Esophagus mucosa (tissue), 1 donor: ENCODE results near the gene AP3B1. TPM values are rescaled to one million over a fixed set of nuclear protein-coding genes. Genes with fewer than 3 reads are reported as not detected.
A peak's percentile ranks its signal among the peaks of the same experiment; 100 is the strongest.

ENCODE experiments used
- ATAC-seq: fragments of 200-7000 bp; cut with Tn5 transposase; one replicate; pipeline ENCODE4 v1.9.1; 2020
- total RNA-seq: library from RNA; stranded (reverse); gene quantifications from one replicate; pipeline ENCODE4 v1.2.4, GENCODE V29; 2023
- donor health status: DM: yes; HTN: yes; CAD: no.

AP3B1 gene
- total RNA-seq, 1 donor from 2014 or later, result 31.5 TPM

DNA sequence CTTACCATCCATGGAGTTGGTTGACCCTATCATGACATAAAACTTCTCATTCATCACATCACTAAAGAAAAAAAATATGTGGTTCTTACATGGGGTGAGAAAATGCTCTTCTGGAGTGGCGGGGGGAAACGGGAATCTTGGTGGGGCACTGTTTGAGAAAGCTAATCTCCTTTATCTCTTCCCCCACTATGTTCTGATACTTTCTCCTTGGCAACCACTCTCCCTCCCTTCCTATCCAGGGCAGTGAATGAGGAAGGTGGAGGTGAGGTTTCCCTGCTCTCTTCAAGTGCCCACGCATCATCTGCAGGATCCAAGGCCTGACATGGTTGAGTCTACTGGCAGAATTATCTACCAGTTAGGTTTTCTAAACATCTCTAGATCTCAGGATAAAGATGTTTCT is 297.6 kb downstream of the AP3B1 start:
- no peak for ATAC-seq

DNA sequence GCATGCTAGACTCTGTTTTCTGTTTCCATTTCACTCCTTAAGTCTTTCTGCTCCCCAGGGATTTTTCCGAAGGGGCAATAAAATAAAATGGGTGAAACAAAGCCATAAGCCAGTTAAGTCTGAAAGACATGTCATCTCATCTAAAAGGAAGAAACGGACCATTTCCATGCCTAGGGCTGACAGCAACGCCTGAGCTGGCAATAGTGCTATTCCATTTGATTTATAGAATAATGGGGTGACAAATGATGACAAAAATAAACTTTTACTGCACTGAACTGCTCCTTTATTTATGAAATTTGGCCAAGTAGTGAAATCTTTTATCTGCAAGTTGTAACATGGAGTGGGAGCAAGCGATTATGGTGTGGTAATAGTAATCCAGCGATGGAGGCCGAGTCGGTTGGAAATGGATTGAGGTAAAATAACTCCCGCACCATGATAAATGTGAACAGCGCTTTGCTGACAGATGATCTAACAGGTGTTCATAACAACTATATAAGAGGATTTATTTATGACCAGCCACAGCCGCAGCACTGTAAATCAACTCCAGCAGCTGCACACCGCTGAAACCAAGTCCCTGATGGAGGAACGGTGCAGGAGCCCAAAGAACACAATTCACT is 298.6 kb downstream of the AP3B1 start:
- no peak for ATAC-seq

DNA sequence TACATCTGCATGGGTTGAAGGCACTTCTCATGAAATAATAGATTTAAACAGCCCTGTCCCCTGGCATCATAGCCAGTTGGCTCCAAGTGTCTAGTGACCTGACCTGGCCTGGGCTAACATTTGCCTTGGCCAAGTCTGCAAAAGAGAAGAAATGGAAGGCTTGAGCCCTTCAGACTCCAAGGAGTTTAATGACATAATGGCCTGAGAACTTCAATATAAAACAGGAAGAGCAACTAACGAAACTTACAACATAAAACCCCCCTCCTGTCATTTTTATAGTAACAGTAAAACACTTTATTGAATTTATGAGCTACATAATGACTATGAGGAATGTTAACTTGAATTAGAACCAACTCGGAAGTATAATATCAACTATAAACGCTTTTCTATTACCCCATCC is 299.6 kb downstream of the AP3B1 start:
- ATAC-seq, result no peak

DNA sequence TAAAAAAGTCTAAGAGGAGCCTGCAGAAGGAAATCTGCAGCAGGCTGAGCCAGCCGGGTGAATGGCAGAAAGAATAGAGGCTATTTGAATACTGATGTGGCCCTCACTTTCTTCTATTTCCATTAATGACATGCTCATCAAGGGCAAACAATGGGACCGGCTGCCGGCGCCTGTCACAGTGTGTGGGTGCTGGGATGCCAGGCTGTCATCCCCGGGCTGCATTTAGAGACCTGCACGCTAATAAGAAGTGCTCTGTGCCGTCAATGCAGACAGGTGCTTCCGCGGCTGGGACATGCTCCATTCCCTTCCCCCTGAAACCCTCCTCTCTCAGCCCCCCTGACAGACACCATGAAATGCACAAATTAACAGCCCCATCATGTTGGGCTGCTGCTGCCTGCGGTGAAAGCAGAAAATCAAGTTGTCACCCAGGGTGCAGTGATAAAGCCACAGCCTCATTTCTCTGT is 300.6 kb downstream of the AP3B1 start:
- ATAC-seq, result no peak

DNA sequence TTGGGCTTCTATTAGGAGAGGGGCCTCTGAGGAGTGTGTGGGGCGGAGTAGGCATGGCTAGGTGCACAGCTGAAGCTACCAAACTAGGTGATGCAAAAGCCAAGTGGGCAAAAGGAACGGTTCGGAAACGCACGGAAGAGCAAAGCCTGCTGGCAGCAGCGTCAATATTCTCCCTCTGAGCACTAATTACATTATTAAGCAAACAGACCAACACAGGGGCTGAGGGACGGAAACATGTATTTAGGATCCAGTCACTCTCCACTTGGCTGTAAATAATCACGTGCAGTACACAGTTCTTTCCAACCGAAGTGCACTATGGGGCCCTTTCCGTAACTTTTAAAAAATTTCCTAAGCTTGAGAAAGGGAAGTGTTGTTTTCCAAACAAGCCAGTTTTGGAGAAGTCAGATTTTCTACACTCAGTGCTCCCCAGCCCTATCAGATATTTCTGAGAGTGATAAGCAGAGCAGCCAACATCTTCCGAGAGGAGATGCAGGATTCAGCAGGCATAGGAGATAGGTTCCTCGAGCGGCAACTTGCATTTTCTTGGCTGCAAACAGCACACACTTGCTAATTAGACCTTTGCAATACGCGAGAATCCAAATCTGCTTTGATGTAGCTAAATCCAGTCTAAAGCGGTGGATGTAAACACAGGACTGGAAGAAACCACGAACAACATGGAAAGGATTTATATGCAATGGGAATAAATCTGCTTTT is 301.2 kb downstream of the AP3B1 start:
- ATAC-seq, result no peak

DNA sequence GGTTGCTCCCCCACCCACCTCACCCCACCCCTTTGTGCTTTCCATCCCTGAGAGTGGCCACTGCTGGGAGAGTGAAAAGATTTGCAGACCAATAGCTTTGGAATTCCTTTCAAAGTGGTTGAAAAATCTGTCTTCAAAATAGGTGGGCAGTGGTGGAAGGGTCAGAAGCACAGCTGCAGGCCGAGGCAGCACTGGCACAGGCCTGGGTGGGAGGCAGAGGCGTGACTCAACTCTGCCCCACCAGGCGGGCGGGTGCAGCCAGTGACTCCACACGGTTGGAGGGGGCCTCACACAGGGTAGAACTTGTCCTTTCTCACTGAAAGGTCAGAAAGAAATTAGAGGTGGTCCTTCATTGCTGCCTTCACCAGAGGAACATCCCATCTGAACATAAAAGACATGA is 303.4 kb downstream of the AP3B1 start:
- ATAC-seq, result no peak

DNA sequence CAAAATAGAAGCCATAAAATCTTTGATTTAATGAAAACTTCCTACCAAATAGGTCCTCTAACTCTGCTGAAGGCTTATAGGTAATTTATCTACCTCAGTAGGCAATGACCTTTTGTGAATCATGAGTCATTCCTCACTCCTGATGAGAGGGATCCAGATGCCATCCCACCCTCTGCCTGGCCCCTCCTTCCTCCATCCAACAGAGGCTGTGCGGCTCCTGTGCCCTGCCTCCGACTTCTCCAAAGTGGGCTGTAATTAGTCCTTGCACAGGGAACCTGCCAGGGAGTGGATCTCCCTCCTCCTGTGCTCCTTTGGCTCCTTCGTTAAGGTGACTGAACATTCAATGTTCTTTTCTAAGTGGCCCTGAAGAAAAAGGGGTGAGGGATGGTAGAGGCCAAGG is 304.5 kb downstream of the AP3B1 start:
- ATAC-seq, result no peak

DNA sequence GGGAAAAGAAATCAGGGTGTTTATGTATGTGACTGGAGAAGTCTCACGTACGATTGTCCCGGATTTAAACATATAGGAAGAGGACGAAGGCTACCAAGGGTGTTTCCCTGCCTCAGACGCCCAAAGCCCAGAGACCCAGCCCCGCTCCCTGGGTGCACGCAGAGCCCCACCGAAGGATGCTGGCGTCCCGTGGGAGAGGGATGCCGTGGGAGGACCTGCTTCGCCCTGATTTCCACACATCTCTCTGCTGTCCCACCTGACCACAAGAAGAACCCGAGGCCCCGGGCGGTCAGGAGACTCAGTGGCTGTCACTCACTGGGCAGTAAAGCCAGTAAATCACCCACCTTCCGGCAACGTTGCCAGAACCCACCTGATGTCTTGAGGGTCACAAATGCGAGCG is 306.5 kb downstream of the AP3B1 start:
- ATAC-seq, result no peak

DNA sequence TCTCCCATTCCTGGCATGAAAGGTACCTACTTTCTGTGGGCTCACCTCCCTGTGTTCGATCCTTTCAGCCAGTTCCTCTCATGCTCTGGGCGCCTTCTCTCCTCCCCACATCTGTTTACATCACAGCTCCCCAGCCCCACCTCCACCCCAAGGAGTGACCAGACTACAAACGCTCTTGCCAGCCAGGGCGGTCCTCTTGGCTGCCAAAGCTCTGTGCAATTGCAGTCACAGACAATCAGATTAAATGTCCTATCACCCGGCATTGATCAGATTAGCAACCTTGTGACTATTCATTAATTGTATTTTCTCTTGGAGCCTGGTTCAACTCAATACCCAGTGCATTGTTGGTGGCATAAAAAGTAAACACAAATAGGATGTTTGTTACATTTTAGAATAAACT is 307.2 kb downstream of the AP3B1 start:
- ATAC-seq, result no peak

DNA sequence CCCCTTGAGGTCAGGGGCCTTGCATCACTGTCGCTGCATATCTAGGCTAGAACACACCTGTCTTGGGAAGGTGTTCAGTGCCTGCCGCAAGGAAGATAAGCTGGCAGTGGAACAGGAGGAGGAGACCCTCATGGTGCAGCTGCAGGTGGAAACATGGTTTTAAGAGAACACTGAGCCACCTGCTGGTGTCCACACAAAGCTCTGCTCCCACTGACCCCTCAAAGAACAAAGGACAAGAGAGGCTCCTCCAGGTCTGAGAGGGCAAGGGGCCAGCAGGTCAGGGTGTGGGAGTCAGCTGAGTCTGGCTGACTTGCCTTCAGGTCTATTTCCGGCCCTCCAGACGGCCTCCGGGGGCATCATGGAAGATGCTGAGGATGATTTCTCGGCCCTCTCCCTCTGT is 308.2 kb downstream of the AP3B1 start:
- no peak for ATAC-seq

DNA sequence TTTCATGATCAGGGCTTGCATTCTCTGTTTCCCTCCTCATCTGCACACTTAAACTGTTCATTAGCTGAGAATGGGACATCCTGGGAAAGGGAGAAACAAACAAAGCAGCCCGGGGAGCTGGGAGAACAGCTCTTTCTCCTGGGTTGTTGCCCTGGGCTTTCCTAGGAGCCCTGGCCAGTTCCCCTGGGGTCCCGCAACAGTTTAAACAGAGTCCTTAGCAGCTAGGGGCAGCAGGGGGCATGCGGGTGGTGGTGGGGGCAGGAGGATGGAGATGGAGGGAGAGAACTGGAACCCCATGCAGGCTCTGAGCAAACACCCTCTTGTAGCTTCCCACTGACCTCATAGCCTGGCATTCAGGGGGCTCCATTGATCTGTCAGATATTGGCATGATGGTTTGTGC is 309.3 kb downstream of the AP3B1 start:
- ATAC-seq, result no peak

DNA sequence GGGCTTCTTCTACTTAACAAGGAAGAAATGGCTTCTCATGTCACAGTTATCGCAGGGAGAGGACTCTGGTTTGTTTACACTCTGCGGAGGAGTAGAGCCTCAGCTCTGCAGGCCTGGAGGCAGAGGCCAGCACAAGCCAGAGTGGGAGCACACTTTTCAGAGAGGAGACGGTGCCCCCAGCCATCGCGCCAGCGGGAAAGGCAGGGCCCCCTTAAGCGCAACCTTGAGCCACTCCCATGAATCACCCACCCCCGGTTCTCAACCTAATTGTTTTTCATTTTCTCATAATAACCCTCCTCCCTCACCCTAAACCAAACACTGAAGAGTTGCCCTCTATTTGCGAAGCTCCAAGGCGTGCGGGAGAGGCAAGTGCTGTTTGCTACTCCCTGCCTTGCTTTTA is 309.9 kb downstream of the AP3B1 start:
- ATAC-seq, result no peak

DNA sequence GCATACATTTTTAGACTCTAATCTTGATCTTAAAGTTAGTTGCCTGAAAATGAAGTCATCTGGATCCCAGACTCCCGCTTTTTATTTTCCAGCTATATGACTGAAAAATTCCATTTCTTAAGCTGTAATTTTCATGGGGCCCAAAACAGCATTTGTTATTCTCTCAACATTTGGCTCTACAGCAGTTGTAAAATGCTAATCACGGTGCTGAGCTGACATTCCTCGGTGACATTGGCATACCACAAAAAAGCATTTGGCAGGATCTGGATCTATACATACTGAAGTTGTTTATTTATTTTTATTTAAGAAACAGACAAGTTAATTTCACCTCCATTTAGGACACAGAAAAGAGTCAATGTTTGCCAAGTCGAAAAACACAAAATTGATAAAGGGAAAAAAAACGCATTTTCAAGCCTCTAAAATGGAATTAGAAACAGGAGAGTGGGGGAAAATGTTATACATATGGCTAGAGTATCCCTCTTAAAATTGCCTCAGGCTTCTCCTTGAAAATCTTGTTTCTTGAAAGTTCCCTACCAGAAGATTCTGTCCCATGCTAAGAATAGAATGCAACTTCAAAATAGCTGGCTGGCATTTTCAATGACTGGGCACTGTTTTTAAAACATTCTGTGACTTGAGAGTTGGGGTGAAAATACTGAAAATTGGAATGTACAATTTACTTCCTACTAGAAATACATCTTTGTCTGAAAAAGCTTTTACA is 310.9 kb downstream of the AP3B1 start:
- no peak for ATAC-seq

DNA sequence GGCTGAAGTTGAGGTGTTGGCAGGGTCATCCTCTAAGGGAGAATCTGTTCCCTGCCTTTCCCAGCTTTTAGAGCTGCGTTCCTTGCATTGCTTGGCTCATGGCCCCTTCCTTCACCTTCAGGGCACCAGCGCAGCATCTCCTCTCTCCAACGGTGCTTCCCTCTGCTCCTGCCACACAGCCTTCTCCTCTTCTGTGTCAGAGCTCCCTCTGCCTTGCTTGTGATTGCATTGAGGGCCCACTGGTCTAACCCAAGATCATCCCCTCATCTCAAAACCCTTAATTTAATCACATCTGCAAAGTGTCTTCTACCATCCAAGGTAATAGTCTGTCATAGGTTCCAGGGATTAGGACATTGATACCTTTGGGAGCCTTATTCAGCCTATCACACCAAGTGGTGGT is 312.7 kb downstream of the AP3B1 start:
- ATAC-seq, result no peak

DNA sequence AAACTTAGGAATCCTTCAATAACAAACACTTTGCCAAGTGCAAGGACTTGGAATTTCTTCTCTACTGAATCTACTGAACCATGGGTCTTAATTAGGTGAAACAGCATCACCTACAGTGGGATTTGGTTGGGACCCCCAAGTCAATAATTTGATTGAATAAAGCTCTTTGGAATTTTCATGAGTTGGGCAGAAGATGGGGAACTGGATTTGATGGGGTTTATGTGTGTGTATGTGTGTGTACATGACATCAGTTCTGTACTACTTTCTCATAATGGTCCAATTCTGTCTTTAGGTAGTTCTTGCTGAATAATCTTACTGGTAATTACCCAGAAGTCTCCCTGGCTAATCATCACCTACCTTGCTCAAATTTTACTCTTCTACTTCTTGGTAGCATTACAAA is 319.9 kb downstream of the AP3B1 start:
- no peak for ATAC-seq

DNA sequence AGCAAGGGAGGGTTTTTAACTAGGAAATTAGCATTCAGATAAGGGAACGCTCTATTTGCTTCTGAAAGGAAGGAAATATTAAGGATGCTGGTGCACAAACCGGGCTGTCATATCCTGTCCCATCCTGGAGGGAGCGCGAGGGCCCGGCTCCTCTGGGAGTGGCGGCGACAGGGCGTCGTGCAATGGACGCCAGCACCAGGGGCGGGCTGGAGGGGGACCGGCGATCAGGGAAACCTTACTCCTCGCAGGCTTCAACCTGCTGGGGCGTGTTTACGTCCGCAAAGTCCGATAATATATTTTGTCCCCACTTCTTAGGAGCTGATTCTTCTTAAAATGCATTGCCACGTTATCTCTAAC is 321.3 kb downstream of the AP3B1 start:
- peak; percentile 36 for ATAC-seq

DNA sequence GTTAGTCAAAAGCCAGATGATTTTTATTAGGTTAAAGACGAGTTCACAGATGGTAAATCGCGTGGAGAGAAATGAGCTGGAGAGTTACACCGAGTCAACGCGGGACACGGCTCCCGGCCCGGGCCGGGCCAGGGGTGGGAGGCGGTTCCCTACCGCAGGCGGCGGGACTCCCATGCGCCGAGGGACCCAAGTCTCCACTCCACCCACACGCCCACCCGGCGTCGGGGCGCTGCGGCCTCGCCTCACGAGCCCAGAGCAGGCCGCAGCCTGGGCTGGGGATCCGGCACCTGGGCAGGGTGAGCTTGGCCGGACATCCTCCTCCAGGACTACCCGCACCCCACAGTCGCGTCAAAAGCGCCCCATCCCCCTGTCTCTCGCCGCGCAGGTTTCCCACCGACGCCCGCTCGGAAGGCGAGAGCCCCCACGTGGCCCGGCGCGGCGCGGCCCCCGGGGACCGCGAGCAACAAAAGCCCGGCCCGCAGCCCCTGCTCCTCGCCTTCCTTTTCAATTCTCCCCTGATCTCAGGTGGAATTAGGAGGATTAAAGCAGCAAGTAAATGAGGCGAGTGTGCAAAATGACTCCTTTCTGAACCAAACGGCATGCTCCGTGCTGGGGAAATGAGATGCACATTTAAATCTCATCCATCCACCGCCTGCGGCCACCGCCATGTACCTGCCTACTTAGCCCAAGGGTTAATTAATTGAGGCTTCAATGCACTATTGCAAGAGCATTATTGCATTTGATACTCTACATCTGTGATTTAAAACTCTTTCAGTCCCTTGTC is 321.8 kb downstream of the AP3B1 start:
- peak; percentile 37 for ATAC-seq

DNA sequence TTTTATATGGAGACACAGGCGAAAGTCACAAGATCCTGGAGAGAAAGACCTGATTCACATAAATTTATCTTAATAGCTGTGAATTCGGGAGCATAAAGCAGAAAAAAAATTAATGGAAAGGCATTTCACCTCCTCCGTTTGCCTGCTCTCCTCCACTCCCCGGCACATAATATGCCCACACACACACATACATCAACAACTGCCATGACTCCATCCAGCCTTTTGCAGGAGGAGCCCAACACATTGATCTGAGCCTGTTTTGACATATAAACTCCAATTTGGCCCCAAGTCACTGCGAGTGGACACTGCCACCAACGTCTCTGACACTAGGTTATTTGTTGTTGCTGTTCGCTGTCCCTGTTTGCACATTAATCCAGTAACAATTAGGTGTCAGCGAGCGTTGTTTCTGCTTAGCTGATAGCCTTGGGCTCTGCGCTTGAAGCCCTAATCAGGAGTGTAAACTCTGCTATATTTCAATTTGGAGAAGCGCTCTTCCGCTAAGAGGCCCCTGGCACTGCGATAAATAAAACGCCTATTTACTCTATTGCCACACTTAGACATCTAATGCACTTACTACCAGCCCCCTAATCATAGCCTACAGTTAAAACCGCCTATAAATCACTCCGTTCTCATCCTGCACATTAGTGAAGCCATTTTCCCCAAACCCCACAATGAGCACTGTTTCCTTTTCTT is 322.6 kb downstream of the AP3B1 start:
- ATAC-seq, result no peak

DNA sequence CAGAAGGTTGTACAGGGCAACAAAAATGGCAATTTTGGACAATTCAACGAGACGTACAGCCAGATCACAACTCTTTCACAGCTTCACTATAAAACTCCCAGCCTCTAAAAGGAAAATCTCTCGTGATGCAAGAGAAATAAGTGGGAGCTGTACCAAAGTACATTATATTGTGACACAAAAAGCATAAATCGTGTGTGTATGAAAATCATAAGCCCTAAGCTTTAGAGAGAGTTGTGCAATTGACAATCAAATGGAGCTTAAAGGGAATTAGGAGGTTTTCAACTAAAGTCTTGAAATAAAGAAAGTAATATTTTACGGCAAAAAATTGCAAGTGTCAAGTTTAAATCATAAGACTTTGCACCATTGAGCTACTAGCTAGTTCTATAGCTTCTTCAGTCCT is 323.6 kb downstream of the AP3B1 start:
- no peak for ATAC-seq

DNA sequence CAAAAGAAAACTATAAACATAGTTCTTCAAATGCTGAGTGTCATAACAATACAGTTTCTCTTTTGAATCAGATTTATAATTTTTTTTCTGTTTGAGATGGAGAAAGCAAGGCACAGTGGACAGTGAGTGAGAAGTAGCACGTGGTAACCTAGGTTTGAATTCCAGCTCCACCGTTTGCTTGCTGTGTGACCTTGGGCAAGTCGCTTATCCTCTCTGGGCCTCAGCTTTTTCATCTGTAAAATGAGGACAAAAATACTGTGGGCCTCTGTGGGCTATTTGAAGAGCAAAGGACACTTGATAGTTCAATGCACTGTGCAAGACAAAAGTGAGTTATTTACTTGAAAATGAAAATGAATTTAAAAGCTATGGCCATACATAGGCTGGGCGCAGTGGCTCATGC is 330.7 kb downstream of the AP3B1 start:
- ATAC-seq, result no peak

DNA sequence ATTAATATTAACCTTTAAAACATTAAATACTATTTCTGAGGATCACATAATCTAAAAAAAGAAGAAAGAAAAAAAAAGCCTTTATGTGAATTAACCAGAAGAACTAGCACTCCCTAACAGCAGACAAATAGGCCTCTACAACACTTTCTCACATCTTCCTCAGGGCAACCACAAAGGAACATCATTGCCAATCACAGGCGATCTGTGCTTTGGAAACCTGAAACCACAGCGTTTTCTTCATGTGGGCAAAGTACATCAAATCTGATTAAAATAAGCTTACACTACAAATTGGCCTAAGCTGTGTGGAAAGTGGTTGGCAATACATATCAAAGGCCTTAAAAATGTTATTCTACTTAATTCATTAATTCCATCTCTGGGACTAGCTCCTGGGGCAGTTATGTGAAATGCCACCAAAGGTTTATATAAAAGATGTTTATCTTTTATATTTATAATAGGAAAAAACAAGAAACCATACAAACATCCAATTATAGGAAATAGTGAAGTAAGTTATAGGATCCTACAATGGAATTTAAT is 333.6 kb downstream of the AP3B1 start:
- ATAC-seq, result no peak

DNA sequence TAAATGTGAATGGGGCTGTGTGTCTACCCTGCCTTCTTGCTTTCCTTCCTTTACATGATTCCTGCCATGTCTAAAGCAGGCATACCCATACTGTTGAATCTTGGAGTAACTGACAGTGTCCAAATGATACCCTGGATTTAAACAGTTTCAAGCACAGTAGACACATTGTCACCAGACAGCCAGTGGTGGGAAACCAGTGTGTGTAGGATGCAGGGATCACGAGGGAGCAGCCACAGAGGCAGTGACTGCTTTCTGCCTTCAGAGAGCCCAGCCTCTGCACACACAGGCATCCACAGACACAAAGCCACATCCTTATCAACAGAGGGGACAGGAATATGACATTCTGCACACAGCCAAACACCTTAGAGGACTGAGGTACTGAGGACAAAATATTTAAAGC is 334.2 kb downstream of the AP3B1 start:
- no peak for ATAC-seq
